Iris pigment epithelial cell (primary cell): ENCODE results near the gene GYS2.

ENCODE experiments used
- DNase-seq: peaks from one replicate; pipeline ENCODE4 v3.0.0-alpha.2; 2011; ENCODE audit warnings: low read depth

GYS2 gene

DNA sequence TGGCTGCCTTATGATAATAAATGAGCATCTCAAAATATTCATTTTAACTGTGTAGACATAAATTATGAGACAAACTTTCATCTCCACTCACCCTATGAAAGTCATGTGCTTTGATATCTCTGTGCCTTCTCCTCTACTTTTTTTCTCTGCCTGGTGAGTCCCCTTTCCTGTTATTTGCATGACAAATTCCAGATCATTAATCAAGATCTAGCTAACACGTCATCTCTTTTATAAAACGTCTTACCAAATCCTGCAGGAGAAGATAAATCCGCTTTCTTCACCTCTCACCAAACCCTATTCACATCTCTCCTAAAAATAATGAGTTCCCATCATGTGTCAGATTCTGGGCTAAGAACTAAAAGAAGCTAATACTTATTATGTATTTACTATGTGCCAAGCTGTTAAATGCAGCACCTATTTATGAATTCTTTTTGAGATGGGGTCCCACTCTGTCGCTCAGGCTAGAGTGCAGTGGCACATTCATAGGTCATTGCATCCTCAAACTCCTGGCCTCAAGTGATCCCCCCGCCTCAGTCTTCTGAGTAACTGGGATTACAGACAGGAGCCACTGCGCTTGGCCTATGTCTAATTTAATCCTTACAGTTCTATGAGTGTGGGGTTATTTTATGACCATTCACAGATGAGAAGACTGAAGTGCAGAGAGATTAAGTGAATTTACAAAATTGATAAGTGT lies 51.9 kb downstream of the GYS2 start:
- DNase-seq, result no peak

DNA sequence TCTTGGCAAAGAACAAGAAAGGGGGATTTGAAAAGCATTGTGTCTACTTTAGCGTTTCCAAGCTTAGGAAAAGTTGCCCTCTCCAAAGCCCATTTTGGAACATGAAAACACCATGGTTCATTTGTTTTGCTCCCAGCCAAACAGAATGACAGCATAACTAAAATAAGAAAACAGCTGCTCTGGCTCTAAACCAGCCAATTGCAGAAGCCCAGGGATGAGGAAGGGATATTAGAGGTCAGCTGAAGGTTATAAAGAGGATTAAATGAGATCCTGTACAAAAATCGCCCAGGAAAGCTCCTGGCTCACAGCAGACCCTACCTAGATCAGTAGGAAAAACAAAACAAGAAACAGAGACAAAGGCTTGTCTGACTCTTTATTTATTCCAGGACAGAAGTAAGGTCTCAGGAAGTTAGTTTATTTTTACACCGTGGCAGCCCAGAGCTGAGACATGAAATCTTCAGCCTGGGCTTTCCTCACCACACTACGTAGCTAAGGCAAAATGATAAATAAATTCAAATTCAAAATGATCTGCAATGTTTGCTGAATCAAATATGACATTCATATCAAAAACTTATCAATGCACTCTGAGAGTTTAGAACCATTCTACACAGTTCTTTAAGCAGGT lies 52.7 kb downstream of the GYS2 start:
- peak; percentile 62 for DNase-seq

DNA sequence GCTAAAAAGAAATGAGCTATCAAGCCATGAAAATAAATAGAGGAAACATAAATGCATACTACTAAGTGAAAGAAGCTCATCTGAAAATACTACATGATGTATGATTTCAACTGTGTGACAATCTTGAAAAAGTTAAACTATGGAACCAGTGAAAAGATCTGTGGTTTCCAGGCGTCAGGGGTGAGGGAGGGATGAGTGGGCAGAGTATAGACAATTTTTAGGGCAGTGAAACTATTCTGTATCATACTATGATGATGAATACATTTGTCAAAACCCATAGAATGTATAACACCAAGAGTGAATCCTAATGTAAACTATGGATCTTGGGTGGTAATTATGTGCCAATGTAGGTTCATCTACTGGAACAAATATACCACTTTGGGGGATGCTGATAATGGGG lies 57.2 kb downstream of the GYS2 start:
- DNase-seq, result no peak

DNA sequence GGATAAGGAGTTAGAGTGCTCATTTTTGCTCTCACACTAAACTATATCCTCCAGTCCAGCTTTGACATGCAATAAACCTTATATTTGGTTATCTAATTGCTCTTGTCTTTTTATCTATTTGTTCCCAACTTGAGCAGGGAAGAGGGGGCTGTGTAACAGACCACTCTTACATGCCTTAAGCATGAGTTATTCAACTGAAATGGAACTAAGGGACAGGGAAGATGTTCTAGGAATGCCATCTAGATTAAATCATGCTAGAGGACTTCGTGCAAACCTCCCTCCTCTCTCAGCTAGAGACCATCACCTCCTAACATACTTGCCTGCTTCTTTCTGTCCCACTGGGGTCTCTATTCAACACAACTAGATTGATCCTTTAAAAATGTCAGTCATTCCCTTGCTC lies 57.9 kb downstream of the GYS2 start:
- DNase-seq, result no peak

DNA sequence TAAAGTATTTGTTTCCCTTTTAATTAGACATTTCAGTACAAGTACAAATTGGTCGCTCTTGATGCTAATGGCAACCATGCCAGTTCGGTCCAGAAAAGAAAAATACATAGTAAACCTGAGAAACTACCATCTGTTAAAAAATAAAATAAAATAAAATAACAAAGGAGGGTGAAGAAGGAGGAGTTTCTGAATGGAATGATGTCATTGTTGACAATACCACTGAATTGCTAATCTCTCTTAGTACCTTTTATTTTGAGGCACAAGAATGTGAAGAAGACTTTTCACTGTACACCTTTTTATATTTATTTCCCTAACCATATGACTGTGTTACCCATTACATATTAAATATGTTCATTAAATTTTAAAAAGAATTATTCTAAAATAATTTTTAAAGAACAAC lies 59.1 kb downstream of the GYS2 start:
- no peak for DNase-seq

DNA sequence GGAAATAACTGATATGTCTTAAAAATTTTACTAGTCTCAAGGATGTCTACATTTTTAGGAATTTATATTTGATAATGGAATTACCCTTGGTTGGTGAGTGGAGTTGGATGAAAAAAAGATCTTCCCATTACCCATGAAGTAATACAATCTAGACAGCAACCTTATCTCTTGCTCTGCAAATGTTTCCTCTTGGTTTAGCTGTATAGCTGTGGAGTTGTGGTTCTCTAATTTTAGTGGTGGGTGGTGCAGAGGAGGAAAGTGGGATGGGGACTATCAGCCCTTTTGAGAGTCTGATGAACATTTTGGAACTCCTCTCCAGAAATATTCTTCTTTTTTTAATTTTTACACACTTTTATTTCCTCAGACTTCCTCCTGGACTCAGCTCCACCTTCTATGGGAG lies 61.5 kb downstream of the GYS2 start:
- DNase-seq, result no peak

DNA sequence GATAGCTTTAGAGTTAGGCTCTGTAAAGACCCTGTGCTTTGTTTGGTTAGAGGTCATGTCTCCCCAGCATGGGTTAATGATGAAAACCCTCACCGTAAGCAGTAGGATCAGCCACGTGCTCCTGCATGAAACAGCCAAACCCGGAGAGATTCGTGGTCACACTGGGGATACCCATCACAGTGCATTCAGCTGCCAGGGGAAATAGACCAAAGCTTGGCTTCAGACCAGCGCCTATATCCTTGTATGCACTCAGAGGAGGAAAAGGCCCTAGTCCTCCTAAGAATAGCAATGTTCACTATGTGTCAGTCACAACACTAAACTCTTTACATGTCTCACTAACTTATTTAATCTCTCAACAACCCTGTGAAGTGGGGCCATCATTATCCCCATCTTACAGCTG lies 62.2 kb downstream of the GYS2 start:
- DNase-seq, result no peak

DNA sequence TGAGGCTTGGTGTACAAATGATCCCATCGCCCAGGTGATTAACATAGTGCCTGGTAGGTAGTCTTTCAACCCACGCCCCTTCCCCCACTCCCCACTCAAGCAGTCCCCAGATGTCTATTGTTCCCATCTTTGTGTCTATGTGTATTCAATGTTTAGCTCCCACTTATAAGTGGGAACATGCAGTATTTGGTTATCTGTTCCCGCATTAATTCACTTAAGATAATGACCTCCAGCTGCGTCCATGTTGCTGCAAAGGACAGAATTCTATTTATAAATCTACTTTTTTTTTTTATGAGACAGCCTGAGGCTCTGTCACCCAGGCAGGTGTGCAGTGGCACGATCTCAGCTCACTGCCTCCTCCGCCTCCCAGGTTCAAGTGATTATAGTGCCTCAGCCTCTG lies 62.9 kb downstream of the GYS2 start:
- no peak for DNase-seq

DNA sequence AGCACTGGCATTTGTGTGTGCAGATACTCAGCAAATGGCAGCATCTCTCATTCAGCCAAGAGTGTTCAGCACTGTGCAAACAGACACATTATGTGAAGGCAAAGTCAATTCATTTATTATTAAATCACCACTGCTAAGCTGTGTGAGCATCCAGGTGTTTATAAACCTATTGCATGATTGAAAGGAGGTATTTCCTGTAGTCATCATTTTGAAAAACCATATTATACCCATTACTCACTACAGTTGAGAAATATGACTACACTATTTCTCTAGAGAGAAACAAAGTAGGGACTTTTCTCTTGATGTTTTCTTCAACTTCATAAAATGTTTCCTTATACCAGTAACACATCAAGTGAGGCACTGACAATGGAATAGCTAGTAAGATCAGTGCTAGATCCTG lies 64.8 kb downstream of the GYS2 start:
- no peak for DNase-seq

DNA sequence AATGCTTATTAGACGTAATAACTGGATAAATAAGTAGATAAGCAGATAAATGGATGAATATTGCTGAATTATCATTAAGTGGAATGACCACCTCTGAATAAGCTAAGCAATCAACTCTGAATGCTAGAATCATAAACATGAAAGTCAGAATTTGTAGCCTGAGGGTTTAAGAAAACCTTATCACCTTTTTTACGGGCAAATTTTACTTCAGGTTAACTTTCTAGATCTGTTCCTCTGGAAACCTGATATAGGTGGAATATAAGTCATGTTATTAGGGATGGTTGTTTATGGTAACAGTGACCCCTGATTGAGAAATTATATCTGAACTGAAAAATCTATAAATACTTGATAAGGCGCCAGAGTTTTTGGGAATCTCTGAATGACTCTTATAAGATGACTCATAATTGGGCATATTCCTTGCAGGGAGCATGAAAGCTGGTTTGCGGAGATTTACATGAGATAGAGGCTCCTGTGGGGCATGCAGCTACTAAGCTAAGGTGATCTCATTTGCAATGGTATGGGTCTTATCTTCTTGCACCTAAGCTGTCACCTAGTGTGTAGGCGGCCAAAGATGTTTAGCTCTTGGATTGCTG lies 66.5 kb downstream of the GYS2 start:
- no peak for DNase-seq

DNA sequence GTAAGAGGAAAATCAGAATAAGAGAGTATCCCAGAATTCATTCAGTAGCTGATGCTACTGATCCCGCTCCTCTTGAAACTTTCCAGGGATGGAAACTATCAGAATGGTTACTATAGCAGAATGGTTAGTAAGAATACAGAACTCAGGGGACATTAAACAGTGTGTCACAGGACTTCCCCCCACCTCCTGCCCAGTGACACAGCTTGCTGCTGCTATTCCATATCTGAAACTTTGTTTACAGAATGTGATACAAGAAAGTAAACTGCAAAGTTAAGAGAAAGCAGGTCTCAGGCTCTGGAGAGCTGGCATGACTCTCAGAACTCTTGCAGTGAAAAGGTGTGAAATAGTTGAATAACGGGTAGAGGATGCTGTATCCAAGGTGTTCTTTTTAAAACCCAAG lies 75.2 kb downstream of the GYS2 start:
- no peak for DNase-seq

DNA sequence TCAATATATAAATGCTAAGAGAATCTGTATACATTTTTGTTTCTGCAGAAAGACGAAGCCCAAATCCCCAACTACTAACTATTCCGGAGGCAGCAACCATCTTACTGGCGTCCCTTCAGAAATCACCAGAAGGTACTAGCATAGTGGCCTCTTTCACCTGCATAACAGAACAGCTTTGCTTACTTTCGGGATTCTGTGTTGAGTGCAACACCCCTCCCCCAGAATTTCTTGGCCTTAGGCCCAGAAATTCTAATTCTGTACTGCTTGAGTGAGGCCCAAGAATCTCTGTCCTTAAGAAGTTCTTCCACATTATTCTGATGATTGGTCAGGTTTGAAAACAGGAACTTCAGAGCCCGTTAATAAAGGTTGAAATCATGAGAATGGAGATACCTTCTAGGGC lies 75.7 kb downstream of the GYS2 start:
- peak; percentile 70 for DNase-seq

DNA sequence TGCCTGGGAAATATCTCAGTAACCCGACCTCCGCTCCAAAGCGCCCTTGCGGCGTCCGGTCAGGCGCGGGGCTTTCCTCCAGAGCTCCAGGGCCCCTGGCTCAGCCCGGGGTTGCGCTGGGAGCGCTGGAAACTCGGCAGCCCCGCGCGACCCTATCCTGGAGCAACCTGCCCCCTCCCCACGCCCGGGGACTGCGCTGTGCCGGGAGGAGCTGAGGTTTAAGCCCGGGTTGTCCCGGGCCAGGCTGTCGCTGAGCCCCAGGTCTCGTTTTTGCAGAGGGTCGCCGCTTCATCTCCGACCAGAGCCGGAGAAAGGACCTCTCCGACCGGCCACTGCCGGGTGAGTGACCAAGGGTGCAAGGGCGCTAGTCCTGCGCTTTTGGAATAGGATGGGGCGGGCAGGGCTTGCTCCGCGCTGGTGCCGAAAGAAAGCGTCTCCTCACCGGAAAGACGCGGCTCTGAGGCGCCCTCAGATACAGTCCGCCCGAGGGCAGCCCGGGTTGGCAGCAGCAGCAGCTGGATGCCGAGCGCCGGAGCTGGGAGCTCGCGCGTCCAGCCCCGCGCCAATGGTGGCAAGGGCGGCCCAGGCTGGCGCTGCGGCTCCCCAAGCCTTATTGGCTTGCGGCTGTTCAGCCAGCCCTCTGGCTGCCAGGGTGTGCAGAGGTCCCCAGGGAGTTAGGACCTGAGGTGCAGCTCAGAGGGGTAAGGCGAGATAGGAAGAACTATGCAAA lies 77.0 kb downstream of the GYS2 start:
- DNase-seq, result peak; percentile 49

DNA sequence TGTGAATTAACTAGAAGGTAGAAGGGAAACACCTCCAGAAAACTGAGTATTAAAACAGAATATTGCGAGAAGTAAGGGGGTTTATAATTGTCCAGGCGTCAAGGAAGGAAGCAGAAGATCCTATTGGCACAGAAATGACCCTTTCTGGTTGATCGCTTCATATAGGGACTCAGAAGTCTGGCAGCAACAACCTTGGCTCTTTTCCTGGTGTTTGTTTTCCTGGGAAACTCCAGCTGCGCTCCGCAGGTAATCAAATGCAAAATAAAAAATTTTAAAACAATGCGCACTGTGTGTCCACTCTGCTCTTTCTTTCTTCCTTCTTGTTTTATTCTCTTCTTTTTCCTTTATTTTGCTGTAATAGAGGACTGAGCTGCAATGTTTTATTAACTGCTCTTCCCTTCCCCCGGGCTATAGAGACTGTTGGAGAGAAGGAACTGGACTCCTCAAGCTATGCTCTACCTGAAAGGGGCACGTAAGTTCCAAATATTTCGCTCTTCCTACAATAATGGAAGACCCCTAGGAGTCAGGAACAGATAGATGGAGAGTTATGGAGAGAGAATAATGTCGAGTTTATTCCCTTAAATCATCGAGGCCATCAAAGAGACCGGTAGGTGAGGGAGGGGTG lies 77.8 kb downstream of the GYS2 start:
- DNase-seq, result no peak

DNA sequence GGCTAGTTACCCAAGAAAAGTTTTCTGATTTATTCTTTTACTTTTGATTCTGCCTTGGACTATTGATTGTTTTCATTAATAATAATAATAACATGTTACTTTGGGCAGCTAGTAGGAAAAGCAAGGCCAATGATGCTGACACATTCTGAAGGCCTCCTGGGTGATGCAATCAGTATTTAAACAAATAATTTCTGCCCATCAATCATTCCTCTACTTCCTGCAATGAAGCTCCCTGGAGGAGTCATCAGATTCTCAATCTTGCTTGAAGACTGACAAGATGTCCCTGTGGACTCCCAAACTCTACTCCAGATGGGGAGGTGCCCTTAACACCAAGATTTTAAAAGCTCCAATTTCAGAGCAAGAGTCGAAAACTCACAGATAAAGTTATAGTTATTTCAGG lies 78.6 kb downstream of the GYS2 start, which contains the start of gene SPX:
SPX (plus strand) TSS at position 244 of the 400 bp plus-strand sequence. CDS start 177 bp downstream, outside the sequence.
- peak; percentile 81 for DNase-seq

DNA sequence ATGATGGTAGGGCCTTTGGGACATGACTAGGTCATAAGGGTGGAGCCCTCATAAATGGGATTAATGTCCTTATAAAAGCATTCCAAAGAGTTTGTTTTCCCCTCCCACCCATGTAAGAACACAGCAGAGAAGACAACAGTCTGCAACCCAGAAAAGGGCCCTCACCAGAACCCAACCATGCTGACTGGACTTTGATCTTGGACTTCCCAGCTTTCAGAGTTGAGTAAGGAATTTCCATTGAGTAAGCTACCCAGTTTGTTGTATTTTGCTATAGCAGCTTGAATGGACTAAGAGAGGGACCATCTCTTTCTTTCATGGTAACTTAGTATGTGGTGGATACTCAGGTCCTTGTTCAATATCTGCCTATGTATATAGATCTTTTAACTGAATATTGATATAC lies 81.5 kb downstream of the GYS2 start:
- DNase-seq, result no peak

DNA sequence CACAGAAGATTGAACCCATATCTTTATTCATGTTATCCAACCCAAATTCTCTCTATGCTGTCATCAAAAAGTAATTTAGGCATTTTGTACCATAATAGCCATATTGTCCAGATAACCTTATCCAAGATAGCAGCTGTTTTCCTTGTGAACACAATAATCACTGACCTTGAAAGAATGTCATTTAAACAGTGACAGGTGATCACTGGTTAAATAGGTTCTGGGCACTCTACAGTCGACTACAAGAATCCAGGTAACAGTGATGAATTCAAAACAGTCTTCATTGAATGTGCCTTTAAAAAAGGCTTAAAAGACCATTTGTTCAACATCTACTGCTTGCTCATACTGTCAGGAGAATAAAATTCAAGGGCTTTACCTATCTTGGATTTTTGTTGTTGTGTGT lies 83.1 kb downstream of the GYS2 start:
- DNase-seq, result no peak

DNA sequence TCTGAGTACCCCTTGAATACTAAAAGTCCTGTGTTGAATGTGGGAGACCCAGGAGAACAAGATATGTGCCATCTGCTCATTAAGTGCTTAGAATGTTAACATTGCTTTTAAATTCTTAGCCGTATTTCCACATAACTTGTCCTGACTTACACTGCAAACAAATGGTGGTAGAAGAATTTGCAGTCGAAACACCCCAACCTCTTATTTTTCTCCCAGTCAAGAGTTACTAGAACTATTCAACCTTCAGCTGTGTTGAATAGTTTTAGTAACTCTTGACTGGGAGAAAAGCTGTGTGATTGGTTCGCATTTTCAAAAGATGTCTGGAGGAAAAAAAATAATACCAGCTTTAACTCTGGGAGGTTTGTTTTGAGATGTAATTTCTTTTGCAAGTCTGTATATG lies 86.2 kb downstream of the GYS2 start:
- DNase-seq, result peak; percentile 52

DNA sequence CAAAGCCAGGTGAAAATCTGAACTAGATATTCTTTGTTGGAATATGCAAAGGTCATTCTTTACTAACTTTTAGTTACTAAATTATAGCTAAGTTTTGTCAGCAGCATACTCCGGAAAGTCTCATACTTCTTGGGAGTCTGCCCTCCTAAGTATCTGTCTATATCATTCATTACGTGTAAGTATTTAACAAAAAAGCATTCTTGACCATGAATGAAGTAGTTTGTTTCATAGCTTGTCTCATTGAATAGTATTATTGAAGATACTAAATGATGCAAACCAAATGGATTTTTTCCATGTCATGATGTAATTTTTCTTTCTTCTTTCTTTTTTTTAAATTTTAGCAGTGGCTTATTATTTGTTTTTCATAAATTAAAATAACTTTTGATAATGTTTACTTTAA lies 88.4 kb downstream of the GYS2 start:
- DNase-seq, result no peak

DNA sequence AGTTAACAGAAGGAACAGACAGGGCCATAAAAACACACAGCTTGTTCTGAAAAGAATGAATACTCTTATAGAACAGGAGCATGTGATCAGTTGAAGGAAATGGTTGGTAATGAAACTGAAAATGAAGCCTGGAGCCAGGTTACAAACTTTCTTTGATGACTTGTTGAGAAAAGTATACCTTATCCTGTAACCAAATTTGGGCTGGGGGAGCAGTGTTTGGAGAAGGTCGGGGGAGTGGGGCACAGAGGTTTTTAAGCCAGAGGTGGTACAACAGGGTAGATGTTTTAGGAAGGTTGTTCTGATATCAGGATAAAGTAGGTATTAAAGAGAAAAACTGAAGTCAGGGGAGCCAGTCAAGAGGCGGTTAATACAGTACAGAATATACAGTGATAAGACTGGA lies 94.9 kb downstream of the GYS2 start:
- DNase-seq, result no peak

DNA sequence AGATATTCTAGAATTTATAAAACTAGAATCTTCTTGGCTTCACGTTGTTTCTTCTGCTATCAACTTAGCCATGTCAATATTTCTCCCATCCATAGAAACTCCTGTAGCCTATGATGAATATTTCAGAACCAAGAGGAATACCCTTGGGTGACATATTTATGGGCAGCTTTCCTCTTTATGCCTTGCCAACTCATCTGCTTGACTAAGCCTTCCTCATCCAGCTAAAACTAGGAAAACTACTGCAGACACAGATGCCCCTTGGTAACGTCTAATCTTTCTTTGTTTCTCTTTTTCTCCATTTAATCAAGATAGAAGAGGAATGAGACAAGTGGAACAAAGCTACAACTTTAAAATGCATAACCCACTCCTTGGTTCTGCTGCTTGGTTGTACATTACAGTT lies 96.8 kb downstream of the GYS2 start:
- no peak for DNase-seq

DNA sequence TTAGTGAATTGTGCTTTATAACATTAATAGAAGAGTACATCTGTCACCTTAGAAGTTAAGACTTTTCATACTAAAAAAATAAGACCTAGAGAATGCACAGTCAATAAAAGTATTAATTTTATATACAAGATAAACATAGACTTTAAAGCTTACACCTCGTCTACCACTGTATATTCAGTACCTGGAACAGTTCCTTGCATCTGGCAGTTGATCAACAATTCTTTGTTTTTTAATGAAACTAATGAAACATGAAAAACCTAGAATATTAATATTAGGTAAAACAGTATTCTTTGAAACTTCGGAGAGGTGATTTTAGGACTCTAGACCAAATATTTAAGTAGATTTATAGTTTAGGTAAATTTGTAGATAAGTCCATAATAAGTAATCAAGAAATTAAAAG lies 98.8 kb downstream of the GYS2 start:
- no peak for DNase-seq

DNA sequence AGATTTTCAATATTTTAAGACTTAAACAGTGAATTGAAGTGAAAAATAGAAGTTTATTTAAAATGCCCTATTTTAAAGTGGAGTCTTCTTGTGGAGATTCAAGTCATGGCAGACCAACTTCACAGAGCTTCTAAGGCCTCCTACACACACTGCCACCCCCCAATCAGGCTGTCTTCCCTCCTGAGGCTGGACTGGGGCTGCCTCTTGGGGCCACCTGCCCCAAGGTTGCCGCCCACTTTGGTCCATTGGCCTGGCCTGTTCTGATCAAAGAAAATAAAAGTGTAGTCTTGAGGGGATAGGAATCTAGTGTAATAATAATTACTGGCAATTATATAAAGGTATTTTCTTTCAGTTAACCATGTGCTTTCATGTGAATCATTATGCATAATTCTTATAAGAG lies 101.8 kb downstream of the GYS2 start:
- DNase-seq, result no peak
